ENCODE data around the gene PRXL2B.
"Not testable (repeated sequence)": the region's sequence is repeated elsewhere in the genome, so short reads cannot be mapped to it uniquely, and the experiment has no call there.

The PRXL2B gene

DNA sequence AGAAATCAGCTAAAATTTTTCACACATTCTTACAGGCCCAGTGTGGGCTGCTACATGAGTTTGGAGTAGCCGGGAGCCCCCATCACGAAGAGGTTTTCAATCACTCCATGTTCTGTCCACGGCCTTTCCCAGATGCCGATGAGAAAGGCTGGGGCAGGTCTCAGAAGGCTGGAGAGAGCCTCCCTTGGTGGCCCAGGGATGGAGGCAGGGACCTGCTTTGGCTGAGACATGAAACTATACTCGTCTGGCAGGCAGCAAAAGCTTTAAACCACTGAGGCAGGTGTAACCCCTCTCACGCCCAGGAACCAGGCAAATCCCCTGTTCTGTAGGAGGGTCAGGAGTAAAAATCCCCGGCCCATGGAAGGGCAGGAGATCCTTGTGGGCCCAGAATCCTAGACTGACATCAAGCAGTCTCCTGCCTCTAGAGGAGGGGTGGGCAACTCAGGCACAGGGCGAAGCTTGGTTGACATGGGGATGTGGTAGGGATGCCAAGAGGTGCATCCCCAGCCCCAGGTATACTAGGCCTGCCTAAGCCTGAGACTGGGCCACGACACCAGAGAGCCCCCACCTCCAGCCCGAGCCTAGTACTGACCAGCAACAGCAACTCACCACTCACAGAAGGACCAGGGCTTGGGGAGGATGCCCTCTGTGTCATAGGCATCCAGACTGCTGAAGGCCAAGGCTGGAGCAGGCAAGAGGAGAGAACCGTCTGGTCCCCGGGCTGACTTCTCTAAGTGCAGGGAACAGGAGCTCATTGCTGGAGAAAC, 37.2 kb downstream of the PRXL2B start:
- DNase-seq, result no peak

DNA sequence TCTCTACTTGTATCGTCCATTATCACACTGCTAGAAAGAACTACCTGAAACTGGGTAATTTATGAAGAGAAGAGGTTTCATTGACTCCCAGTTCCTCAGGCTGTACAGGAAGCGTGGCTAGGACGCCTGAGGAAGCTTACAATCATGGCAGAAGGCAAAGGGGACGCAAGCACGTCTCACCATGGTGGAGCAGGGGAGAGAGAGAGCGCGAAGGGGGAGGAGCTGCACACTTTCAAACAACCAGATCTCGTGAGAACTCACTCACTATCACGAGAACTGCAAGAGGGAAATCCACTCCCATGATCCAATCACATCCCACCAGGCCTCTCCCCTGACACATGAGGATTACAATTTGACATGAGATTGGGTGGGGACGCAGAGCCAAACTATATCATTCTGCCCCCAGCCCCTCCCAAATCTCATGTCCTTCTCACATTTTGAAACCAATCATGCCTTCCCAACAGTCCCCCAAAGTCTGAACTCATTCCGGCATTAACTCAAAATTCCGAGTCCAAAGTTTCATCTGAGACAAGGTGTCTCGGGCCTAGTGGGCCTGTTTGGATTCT, 38.2 kb downstream of the PRXL2B start:
- no peak for DNase-seq

DNA sequence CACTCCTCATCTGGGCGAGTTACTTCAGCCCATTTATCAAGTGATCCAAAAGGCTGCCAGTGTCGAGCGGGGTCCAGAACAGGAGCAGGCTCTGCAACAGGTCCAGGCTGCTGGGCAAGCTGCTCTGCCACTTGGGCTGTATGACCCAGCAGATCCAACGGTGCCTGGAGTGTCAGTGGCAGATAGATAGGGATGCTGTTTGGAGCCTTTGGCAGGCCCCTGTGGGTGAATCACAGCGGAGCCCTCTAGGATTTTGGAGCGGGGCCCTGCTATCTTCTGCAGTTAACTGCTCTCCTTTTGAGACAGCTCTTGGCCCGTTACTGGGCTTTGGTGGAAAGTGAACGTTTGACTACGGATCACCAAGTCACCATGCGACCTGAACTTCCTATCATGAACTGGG, 38.7 kb downstream of the PRXL2B start:
- no peak for DNase-seq

DNA sequence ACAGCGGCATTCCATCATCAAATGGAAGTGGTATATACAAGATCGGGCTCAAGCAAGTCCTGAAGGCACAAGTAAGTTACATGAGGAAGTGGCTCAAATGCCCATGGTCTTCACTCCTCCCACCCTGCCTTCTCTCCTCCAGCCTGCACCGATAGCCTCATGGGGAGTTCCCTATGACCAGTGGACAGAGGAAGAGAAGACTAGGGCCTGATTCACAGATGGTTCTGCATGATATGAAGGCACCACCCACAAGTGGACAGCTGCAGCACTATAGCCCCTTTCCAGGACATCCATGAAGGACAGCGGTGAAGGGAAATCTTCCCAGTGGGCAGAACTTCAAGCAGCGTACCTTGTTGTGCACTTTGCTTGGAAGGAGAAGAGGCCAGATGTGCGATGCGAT, 39.2 kb downstream of the PRXL2B start:
- DNase-seq, result not testable (repeated sequence)

DNA sequence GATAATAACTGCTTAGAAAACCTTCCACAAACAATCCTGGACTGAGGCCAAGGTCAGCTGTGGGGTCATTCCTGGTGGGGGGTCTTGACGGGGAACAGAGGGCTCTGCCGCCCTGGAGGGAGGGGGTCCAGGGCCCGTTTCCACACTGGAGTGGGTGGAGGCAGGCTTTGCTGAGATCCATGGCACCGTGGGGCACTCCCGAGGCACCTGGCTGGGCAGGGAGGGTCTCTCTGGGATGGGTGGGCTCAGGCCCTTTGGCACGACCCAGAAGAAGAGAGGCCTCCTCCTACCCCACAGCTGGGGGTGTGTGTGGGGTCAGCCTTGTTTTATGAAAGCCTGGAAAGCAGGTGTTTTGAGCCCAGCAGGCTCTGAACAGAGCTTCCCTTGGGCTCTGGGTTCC, 41.2 kb downstream of the PRXL2B start:
- DNase-seq, result no peak

DNA sequence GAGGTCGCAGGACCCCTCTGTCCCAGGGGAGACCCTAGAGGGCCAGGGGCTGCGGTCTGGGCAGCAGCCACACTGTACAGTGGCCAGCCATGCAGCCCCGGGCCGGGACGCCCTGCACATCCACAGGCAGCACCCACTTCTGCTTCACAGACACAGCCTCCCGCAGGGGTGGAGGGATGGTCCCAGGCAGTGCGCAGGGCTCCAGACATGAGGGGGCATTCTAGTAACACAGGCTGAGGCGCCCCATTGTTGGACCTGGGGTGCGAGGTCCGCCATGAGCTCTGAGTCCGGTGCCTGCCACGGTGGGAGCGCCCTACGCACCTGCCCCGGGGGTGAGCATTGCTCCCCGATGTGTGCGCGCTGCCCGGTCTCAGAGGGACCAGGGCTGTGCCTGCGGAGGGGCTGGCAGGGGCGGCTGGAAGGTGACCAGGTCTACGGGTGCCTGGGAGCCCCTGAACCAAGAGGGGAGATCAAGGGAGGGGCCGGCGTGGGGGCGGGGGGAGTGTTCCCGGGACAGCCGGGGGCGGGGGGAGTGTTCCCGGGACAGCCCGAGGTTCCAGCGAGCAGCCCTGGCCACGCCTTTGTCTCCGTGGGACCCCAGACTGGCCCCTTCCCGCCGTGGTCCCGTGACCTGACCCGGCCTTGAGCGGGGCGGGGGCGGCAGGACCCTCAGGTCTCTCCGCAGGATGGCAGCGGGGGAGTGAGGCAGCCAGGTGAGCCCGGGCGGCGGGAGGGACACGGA, 41.8 kb downstream of the PRXL2B start:
- no peak for DNase-seq

DNA sequence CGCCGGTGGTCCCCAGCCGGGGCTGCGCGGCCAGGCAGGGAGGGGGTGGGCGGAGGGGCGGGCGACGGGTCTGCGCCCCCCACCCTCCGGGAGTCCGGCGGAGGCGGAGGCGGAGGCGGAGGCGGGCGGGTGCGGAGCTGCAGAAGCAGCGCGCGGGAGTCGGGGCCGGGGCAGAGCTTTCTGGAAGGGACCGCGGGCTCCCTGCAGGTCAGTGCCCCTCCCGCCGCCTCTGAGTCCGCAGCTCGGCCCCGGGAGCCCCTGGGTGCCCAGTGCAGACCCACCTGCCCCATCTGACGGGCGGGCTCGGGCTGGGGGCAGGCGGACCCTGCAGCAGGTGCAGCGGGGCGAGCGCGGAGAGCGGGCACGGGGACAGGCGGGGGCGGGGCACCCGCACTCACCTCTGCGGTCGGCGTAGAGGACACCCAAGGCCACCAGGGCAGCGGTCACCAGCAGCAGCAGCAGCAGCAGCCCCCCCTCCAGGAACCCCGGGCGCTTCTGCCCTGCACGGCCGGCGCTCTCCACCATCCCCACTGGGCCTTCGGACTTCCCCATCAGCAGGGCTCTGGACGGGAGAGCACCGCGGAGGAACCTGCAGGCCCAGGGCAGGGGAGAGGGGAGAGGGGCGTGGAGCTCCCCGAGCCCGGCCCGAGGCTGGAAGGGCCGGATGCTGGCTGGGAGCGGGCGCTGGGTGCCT, 42.5 kb downstream of the PRXL2B start:
- DNase-seq, result no peak

DNA sequence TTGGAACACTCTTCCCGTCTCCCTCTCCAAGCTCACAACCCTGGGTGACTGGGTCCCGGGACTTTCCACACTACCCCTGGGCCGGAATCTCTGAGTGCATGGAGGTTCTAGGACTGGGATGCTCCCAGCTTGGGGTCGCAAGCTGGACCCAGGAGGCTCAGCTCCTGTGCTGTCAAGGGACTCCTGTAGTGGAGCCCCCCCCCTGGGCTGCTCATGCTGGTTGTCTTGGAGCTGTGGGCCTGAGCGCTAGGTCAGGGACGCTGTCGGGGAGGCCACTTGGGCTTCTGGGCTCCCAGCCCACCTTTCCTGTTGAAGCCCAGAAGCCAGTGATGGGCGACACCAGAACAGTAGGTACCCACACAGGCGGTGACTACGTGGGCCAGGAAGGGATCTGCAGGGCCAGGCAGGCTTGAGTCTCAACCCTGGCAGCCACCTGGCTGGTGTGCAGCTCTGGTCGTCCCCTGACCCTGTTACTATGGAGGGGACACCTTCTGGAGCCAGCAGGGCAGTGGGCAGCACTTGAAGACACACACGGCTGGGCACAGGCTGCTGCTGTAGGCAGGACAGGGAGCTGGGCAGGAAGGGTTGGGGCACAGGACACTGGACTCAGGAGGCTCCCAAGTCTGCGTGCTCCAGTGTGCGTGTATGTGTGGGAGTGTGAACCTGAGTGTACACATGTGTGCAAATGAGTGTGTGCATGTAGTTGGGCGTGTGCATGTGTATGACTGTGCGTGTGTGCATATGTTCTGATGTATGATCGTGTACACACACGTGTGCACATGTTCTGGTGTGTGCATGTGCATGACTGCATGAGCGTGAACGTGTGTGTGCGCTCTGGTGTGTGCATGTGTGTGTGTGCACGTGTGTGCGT, 43.3 kb downstream of the PRXL2B start:
- no peak for DNase-seq

DNA sequence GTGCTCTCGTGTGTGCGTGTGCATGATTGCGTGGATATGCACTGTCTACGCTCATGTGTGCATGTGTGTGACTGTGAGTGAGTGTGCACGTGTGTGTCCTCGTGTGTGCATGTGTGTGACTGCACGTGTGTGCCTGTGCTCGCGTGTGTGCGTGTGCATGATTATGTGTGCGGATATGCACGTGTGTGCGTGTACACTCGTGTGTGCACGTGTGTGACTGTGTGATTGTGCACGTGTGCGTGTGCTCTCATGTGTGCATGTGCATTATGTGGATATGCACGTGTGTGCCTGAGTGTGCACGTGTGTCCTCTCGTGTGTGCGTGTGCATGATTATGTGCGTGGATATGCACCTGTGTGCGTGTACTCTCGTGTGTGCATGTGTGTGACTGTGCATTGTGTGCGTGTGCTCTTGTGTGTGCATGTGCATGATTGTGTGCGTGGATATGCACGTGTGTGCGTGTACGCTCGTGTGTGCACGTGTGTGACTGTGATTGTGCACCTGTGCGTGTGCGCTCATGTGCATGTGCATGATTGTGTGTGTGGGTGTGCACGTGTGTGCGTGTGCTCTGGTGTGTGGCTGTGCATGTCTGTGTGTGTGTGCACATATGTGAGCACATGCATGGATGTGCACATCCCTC, 44.0 kb downstream of the PRXL2B start:
- no peak for DNase-seq

DNA sequence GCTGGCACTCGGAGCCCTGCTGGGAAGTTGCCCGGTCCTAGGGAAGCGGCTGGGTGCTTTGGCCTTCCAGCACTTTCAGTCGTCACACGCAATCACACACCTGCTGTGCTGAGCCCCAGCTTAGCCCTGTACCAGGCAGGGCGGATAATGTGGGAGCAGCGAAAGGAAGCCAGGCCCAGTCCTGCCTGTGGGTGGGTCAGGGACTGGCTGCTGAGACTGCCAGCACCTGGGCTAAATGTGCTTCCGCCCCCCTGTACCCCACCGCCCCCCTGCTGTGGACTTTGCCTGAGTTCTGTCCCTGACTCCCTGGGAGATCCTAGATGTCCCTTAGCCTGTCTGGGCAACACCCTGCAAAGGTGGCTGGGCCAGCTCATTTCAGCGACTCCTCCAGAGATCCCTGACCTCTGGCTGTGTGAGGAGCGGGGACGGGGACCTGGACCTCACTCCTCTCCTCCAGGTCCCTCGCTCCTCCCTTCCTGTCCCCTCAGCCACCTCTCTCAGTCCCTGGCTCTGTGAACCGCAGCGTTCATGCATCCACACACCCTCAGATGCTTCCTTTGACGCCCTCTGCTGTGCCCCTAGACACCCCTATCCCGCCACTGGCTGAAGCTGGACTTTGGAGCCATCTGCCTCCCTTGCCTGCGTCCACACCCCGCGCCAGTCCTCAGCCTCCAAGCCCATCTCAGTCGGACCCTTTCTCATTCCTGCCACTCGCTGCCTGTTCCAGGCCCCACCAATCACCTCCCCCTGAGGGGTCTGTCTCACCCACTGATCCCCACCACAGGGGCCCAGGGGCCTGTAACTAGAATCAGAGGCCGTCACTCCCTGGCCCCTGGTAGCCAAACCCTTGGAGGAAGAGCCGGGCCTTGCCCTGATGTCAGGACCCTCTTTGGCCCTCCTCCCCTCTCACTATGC, 44.8 kb downstream of the PRXL2B start:
- no peak for DNase-seq

DNA sequence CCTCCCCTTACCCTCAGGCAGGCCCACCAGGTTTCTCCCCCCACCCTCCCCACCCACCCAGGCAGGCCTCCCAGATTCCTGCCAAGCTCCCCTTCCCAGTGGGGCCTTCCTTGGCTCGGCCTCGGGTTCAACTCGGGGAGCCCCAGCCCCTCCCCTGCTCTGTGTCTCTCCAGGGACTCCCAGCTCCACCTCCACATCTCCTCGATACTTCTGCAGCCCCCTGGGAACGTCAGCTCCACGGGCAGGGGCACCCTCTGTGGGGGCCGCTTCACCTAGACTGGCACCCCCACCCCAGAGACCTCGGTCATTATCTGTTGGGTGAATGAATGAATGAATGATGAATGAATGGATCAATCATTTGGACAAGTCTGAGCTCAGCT, 45.5 kb downstream of the PRXL2B start:
- no peak for DNase-seq

DNA sequence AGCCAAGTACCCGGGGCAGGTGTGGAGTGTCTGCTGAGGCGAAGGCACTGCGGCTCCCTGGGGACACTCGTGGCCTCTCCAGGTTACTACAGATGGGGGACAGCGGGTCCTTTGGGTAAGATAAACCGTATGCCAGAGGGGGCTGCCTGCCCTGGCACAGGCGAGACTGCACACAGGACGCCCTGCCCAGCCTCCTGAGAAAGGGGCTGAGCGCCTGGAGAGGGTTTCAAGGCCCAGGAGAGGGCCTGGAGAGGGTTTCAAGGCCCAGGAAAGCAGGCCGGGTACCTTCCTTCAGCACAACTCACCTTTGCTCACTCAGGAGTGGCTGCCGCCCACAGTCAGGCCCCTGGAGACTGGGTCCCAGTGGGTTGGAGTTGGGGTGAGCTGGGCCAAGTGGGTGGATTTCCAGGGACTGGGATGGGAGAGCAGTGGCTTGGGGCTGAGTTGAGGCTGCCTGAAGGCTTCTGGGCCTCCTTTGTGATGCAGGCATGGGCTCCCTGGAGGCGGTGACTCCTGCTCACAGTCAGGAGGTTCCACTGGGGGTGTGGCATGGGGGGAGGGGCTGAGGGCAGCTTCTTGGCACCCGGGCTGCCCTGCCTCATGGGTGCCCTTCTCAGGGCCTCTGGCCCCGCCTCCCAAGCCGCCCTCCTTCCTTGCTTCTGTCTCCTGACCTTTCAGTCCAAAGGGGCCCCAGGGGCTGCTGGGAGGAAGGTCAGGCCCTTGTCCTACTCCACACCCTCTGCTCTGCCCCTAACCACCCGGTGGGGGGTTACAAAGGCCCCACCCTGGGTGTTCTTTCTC, 46.2 kb downstream of the PRXL2B start, which contains the start of gene MMEL1:
MMEL1 (minus strand) TSS at position 456 of the 801 bp plus-strand sequence. CDS start 3,532 bp downstream, outside the sequence.
- no peak for DNase-seq

DNA sequence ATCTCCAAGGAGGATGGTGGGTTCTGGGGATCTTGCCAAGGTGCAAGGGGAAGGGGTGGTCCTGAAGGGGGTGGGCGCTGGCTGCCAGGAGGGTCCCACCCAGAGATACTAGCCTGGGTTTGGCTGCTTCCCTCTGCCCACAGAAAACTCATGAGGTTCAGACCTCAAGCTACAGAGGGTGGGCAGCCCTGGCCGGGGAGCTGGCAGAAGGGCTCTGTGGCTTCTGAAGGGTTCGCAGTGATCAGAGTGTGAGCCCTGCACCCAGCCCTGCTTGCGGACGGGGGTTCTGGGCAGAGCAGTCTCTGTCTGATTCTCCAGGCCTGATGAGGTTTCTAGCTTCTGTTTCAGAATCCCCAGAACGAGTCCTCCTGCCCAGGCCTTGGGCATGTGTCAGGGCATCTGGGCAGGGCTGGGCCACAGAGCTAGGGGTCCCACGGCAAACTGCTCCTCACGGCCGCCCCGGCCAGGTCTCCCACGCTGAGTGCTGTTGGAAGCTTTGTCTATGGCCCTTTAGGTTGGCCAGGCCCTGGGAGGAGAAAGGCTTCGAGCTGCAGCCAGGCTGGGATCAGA, 46.9 kb downstream of the PRXL2B start:
- no peak for DNase-seq

DNA sequence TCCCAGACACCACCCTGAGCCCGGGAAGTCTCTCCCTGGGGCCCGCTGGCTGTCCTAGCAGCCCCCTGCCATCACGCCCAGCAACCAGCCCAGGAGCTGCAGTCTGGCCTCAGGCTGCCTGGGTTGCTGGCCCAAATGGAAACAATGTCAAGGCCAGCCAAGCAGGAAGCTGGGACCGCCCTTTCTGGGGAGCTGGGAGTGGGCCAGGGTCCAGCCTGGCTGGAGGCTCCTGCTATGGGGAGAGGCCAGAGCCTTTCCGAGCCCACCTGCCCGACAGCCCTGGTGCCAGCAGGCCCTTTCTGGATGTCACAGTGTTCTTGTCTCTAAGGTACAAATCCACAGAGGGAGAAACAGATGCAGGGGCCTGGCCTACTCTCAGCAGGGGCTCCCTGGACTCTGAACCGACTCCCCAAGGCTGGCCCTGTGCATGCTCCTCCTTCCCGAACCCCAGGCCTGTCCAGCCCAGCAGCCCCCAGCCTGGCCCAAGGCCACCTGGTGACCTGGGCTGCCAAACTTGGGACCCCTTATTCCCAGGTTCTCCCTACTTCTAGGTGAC, 47.4 kb downstream of the PRXL2B start:
- no peak for DNase-seq

DNA sequence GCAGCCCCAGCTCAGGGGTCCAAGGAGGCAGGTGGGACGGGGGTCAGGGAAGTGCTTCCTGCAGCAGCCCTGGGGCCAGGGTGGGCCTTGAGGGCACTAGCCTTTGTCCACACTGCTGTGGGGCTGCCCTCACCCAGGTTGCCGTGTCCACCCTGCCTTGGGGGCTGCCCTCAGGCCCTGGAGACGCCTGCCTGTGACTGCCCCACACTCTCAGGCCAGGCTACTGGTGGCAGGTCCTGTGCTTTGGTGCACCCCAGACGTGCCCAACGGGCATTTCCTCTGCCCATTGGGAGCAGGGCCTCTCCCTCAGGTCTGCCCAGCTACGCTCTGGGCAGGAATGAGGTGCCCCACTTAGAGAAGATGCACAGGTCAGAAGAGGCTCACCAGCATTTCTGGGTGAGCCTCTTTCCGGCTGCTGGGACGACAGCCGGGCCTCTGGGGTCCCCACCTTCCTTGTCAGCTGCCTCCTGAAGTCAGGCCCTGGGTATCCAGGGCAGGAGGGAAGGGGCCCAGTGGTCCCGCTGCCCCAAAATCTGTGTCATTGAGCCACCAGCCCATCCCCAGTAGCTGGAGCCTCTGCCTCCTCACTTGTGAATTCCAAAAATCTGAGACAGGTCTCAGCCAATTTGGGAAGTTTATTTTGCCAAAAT, 48.9 kb downstream of the PRXL2B start:
- DNase-seq, result no peak

DNA sequence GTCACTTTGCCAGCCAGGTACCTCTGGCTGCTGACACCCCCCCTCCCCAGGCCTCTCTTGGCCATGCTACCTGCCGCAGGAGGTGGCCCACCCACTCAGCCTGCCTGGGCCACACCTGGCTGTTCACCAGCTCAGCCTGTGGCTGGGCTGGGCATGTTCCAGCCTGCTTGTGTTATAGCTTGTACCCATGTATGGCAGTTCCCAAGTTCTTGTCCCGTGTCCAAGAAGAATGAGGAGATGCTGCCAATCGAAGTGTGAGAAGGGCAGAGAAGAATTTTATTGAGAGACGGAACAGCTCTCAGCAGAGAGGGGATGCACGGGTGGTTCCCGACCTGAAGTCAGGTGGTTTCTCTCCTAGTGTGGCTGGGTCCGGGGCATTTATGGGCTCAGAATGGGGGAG, 50.2 kb downstream of the PRXL2B start:
- no peak for DNase-seq

DNA sequence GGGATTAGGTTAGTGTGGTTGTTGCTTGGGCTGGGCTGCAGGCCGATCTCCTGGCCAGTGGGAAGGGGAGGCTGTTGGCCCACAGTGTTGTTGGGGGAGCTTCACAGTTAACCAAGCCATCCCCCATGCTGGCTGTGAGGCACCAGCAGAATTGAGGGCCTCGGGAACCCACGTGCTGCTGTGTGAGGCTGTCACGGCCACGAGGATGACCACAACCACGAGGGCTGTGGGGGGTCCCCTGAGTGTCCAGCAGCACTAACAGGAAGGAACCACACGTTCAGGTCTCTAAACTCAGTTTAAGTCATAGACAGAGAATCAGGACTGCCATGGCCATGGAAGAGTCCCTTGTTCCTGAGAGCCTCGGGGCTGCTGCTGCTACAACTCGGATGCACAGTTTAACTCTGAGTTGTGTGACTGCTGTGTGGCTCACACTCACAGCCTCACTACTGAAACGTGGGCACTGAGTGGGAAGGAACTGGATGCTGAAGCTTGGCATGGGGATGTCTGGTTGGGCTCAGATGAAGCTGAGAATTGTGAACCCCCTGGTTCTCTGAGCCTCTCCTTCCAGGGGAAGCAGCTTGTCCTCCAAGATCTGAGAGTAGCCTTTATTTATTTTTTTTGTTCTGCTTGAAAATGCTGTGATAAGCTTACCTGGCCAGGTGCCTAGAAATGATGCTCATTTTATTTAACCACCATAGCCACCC, 51.0 kb downstream of the PRXL2B start:
- no peak for DNase-seq
